Gastroesophageal sphincter (tissue), 4 donors: Measurements from ENCODE around the gene ATRX. TPM values are rescaled to one million over a fixed set of nuclear protein-coding genes. Genes with fewer than 3 reads are reported as not detected.

Source experiments
- ATAC-seq: fragments of 150-250 bp; one replicate; pipeline ENCODE4 v1.9.1; 2016; ENCODE audit warnings: mild to moderate bottlenecking, moderate library complexity
- H3K27ac ChIP-seq, 4 donors: fragments of 200-600 bp; sonication (generic) in 3 of 4; 1 replicate in 3 of 4; 2 replicates in 1 of 4; pipeline ENCODE4 v1.5.1; 2016 to 2019
- H3K27me3 ChIP-seq: fragments of 200-600 bp; sonication (generic); one replicate; pipeline ENCODE4 v1.5.1; 2019
- H3K36me3 ChIP-seq, 2 donors: fragments of 200-600 bp; sonication (generic); one replicate each; pipeline ENCODE4 v1.5.1; 2019; ENCODE audit warnings: control low read depth in 1 of 2
- H3K4me1 ChIP-seq, 3 donors: fragments of 200-600 bp; sonication (generic); 1 replicate in 2 of 3; 2 replicates in 1 of 3; pipeline ENCODE4 v1.5.1; 2016 to 2019; ENCODE audit warnings: control low read depth in 2 of 3
- H3K4me3 ChIP-seq, 2 donors: fragments of 200-600 bp; sonication (generic); one replicate each; pipeline ENCODE4 v1.5.1; 2019; ENCODE audit warnings: mild to moderate bottlenecking in 1 of 2, moderate library complexity in 1 of 2
- H3K9me3 ChIP-seq, 3 donors: fragments of 200-600 bp; sonication (generic); one replicate each; pipeline ENCODE4 v1.5.1; 2017 to 2019; ENCODE audit warnings: control low read depth in 2 of 3
- EP300 ChIP-seq: sonication (generic); formaldehyde crosslinking; IDR thresholded peaks from one replicate; pipeline ENCODE4 v1.6.1; 2017; ENCODE audit warnings: antibody characterized with exemption, mild to moderate bottlenecking
- POLR2A ChIP-seq, 2 donors: fragments of 450-650 bp; IDR thresholded peaks; one replicate each; pipeline ENCODE4 v1.6.1; 2017; ENCODE audit warnings: antibody characterized with exemption in 2 of 2, mild to moderate bottlenecking in 2 of 2, moderate library complexity in 1 of 2
- POLR2AphosphoS5 ChIP-seq: sonication (generic); formaldehyde crosslinking; IDR thresholded peaks from one replicate; pipeline ENCODE4 v1.6.1; 2017; ENCODE audit warnings: antibody characterized with exemption
- WGBS, 2 donors: methylation state at CpG; one replicate each; pipeline ENCODE4 v1.1.5; 2018; ENCODE audit warnings: low coverage in 1 of 2; 5-methylcytosine and 5-hydroxymethylcytosine counted together
- total RNA-seq, 4 donors: library from RNA; depleted of rRNA; stranded (reverse); fragments of >200 nt; gene quantifications; one replicate each; pipeline ENCODE4 v1.1.0, GENCODE V29; 2016
- TF ChIP-seq, protein P1 (sequence below), 4 experiments: fragments of 200-600 bp in 2 of 4; fragments of 450-650 bp in 2 of 4; sonication (generic) in 1 of 4; IDR thresholded peaks; one replicate each; pipeline ENCODE4 v1.5.1; 2017 to 2019; ENCODE audit warnings: antibody characterized with exemption in 4 of 4, mild to moderate bottlenecking in 2 of 4, moderate library complexity in 2 of 4

The ATRX gene
- total RNA-seq, 4 donors from 2014 or later = 93.4 to 140 (median 117) TPM

DNA sequence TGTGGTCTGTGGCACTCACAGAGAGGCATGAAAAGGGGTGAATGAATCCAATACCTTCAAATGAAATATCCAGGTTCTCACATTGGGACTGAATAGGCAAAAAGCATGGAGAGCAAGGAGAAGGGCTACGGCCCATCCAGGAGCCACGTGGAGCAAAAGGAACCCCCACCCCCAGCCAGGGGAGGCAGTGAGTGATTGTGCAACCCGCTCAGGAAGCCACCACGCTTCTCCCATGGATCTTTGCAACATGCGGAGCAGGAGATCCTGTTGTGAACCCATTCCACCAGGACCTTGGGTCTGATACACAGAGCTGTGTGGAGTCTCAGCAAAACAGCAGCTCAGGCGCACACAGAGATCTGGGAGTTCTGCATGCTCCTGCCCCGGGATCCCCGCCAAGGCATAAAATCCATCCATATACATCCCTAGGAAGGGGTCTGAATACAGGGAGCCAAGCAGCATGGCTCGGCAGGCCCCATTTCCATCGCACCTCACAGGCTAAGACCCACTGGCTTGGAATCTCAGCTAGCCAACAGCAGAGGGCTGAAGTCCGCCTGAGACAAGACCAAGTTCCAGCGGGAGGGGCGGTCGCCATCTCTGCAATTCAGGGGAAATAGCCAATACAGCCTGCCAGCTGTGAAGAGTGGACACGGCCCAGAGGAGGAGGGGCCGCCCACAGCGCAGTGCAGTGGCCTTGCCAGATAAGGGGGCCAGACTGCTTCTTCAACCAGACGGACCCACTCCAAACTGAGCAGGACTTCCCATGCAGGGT, 258.6 kb downstream of the ATRX start:
- no peaks in the 10 kb centered on the region for H3K27me3 ChIP-seq
- no peaks in the 10 kb centered on the region for H3K4me1 ChIP-seq
- no peak overlapping the region for H3K4me3 ChIP-seq
- WGBS, 2 donors = 20% methylated on average over 2 of the region's 18 CpGs; no CpG with 5 or more reads in 1 of the 2 donors
- no peak overlapping the region for H3K27ac ChIP-seq
- TF ChIP-seq, protein P1, sequence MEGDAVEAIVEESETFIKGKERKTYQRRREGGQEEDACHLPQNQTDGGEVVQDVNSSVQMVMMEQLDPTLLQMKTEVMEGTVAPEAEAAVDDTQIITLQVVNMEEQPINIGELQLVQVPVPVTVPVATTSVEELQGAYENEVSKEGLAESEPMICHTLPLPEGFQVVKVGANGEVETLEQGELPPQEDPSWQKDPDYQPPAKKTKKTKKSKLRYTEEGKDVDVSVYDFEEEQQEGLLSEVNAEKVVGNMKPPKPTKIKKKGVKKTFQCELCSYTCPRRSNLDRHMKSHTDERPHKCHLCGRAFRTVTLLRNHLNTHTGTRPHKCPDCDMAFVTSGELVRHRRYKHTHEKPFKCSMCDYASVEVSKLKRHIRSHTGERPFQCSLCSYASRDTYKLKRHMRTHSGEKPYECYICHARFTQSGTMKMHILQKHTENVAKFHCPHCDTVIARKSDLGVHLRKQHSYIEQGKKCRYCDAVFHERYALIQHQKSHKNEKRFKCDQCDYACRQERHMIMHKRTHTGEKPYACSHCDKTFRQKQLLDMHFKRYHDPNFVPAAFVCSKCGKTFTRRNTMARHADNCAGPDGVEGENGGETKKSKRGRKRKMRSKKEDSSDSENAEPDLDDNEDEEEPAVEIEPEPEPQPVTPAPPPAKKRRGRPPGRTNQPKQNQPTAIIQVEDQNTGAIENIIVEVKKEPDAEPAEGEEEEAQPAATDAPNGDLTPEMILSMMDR (IDR thresholded peaks at IDR 0.05) = no peak
- TF ChIP-seq EP300 (no peak), POLR2AphosphoS5 (no peak), POLR2A (IDR thresholded peaks at IDR 0.05) (no peak)
- ATAC-seq = peak; percentile 50
- no peaks in the 10 kb centered on the region for H3K36me3 ChIP-seq
- peaks cover 0 to 11% (median 0%) of the 10 kb centered on the region in 3 donors for H3K9me3 ChIP-seq

DNA sequence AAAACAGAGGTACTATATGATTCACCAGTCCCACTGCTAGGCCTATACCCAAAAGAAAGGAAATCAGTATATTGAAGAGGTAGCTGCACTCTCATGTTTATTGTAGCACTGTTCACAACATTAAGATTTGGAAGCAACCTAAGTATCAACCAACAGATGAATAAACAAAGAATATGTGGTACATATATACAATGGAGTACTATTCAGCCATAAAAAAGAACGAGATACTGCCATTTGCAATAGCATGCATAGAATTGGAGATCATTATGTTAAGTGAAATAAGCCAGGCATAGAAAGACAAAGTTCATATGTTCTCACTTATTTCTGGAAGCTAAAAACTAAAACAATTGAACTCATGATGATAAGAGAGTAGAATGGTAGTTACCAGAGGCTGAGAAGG, 266.3 kb downstream of the ATRX start:
- TF ChIP-seq, protein P1 (IDR thresholded peaks at IDR 0.05) = no peak
- TF ChIP-seq POLR2AphosphoS5 (no peak), EP300 (no peak), POLR2A (IDR thresholded peaks at IDR 0.05) (no peak)
- H3K27me3 ChIP-seq = no peaks in the 10 kb centered on the region
- ATAC-seq = no peak
- WGBS, 2 donors = 83 to 92% methylated on average over 1 of the region's 1 CpG
- no peak overlapping the region for H3K27ac ChIP-seq
- H3K4me3 ChIP-seq = no peak overlapping the region
- no peaks in the 10 kb centered on the region for H3K4me1 ChIP-seq
- no peaks in the 10 kb centered on the region for H3K9me3 ChIP-seq
- H3K36me3 ChIP-seq = peaks cover 0 to 42% of the 10 kb centered on the region in 2 donors

DNA sequence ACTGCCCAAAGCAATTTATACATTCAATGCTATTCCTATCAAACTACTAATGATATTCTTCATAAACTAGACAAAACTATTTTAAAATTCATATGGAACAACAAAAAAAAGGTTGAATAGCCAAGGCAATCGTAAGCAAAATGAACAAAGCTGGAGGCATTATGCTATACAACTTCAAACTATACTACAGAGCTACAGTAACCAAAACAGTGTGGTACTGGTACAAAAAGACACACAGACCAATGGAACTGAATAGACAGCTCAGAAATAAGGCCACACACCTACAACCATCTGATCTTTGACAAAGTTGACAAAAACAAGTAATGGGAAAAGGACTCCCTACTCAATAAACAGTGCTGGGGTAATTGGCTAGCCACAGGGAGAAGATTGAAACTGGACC, 271.8 kb downstream of the ATRX start:
- Histone ChIP-seq H3K4me3 (no peak overlapping the region), H3K27me3 (no peaks in the 10 kb centered on the region), H3K36me3 (peaks cover 0 to 46% of the 10 kb centered on the region in 2 donors), H3K9me3 (no peaks in the 10 kb centered on the region), H3K4me1 (no peaks in the 10 kb centered on the region), H3K27ac (no peak overlapping the region)
- 67 to 100% methylated on average over 1 of the region's 1 CpG for WGBS, 2 donors
- TF ChIP-seq, protein P1 (IDR thresholded peaks at IDR 0.05) = no peak
- TF ChIP-seq POLR2A (IDR thresholded peaks at IDR 0.05) = no peak
- no peak for TF ChIP-seq EP300
- TF ChIP-seq POLR2AphosphoS5 = no peak
- ATAC-seq = no peak

DNA sequence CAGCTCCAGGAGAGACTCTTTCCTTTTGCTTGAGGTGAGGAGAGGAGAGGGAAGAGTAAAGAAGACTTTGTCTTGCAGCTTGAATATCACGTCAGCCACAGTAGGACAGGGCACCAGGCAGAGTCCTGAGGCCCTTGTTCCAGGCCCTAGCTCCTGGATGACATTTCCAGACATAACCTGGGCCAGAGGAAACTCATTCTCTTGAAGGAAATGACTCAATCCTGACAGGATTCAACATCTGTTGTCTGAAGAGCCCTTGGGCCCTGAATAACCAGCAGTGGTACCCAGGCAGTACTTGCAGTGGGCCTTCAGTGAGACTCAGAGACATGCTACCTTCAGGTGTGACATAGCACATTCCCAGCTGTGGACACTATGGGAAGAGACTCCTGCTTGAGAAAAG, 276.0 kb downstream of the ATRX start:
- TF ChIP-seq, protein P1 (IDR thresholded peaks at IDR 0.05) = no peak
- TF ChIP-seq POLR2AphosphoS5 (no peak), EP300 (no peak), POLR2A (IDR thresholded peaks at IDR 0.05) (no peak)
- H3K9me3 ChIP-seq = no peaks in the 10 kb centered on the region
- no peaks in the 10 kb centered on the region for H3K27me3 ChIP-seq
- WGBS, 2 donors = 60% methylated on average over 1 of the region's 1 CpG; no CpG with 5 or more reads in 1 of the 2 donors
- H3K36me3 ChIP-seq = peaks cover 0 to 53% of the 10 kb centered on the region in 2 donors
- H3K4me3 ChIP-seq = no peak overlapping the region
- no peak for ATAC-seq
- no peaks in the 10 kb centered on the region for H3K4me1 ChIP-seq
- H3K27ac ChIP-seq = no peak overlapping the region

DNA sequence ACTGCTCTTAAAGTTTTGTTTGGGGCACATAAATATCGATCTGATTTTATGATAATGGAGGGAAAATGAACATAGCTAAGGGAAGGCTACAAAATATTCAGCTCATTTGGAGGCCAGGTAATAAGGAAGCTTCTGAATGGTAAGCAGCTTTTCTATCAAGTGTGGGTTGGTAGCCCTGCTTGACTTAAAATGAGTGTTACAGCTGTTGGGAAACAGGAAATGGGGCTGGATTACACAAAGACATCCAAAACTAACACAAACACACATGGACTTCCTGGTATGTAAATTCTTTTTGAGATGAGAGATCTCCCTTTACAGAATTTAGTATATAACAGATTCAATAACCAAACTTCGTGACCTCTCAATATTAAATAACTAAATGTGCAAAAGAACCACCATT, 280.8 kb downstream of the ATRX start:
- Histone ChIP-seq H3K4me1 (no peaks in the 10 kb centered on the region), H3K36me3 (peaks cover 0 to 26% of the 10 kb centered on the region in 2 donors), H3K4me3 (no peak overlapping the region), H3K9me3 (no peaks in the 10 kb centered on the region), H3K27me3 (no peaks in the 10 kb centered on the region), H3K27ac (no peak overlapping the region)
- no peak for ATAC-seq
- no peak for TF ChIP-seq POLR2AphosphoS5
- WGBS, 2 donors = 68 to 82% methylated on average over 2 of the region's 2 CpGs
